SK-N-SH treated with all-trans-retinoic acid at 6 μM for 48 hours (cell line): ENCODE data around the gene PLPP7.

ENCODE experiments used
- ATAC-seq: fragments of 200-7000 bp; cut with Tn5 transposase; 3 replicates; pipeline ENCODE4 v1.9.1; 2020; ENCODE audit warnings: mild to moderate bottlenecking, moderate library complexity
- ARNTL ChIP-seq: fragments of 450-650 bp; formaldehyde crosslinking; IDR thresholded peaks from 2 replicates; pipeline ENCODE4 v1.5.0; 2020; ENCODE audit warnings: low read depth, mild to moderate bottlenecking, moderate library complexity, borderline replicate concordance
- BACH2 ChIP-seq: fragments of 250-450 bp; sonication (Bioruptor Pico); IDR thresholded peaks from 2 replicates; pipeline ENCODE4 v1.9.0; 2021; ENCODE audit warnings: mild to moderate bottlenecking, borderline replicate concordance
- ESRRG ChIP-seq: fragments of 250-450 bp; sonication (Bioruptor Pico); IDR thresholded peaks from 2 replicates; pipeline ENCODE4 v1.6.1; 2021; ENCODE audit warnings: mild to moderate bottlenecking
- GLIS3 ChIP-seq: fragments of 250-450 bp; sonication (Bioruptor Pico); IDR thresholded peaks from 2 replicates; pipeline ENCODE4 v1.5.0; 2020; ENCODE audit warnings: mild to moderate bottlenecking, moderate library complexity
- OSR1 ChIP-seq: fragments of 250-450 bp; sonication (Bioruptor Pico); IDR thresholded peaks from 2 replicates; pipeline ENCODE4 v1.8.0; 2022; ENCODE audit warnings: moderate library complexity, mild to moderate bottlenecking, inconsistent platforms
- PPARA ChIP-seq: fragments of 250-450 bp; sonication (Bioruptor Pico); IDR thresholded peaks from 2 replicates; pipeline ENCODE4 v1.5.0; 2020; ENCODE audit warnings: mild to moderate bottlenecking, borderline replicate concordance
- SNAI2 ChIP-seq: fragments of 250-450 bp; sonication (Bioruptor Pico); IDR thresholded peaks from 2 replicates; pipeline ENCODE4 v1.5.0; 2020; ENCODE audit warnings: mild to moderate bottlenecking, moderate library complexity
- TCF4 ChIP-seq: fragments of 250-450 bp; sonication (Bioruptor Pico); IDR thresholded peaks from 2 replicates; pipeline ENCODE4 v1.8.0; 2021; ENCODE audit warnings: mild to moderate bottlenecking, moderate library complexity, borderline replicate concordance
- TOX ChIP-seq: fragments of 250-450 bp; sonication (Bioruptor Pico); IDR thresholded peaks from 2 replicates; pipeline ENCODE4 v1.8.0; 2021; ENCODE audit warnings: mild to moderate bottlenecking, moderate library complexity, borderline replicate concordance
- ZFP30 ChIP-seq: fragments of 450-650 bp; formaldehyde crosslinking; IDR thresholded peaks from 2 replicates; pipeline ENCODE4 v1.5.0; 2022; ENCODE audit warnings: mild to moderate bottlenecking, moderate library complexity
- ZNF565 ChIP-seq: fragments of 450-650 bp; formaldehyde crosslinking; conservative IDR thresholded peaks from 2 replicates; pipeline ENCODE4 v1.5.0; 2020; ENCODE audit warnings: low read depth, mild to moderate bottlenecking, moderate library complexity
- ZNF70 ChIP-seq: fragments of 450-650 bp; formaldehyde crosslinking; IDR thresholded peaks from 2 replicates; pipeline ENCODE4 v1.5.0; 2020; ENCODE audit warnings: mild to moderate bottlenecking, moderate library complexity
- ZNF8 ChIP-seq: fragments of 450-650 bp; formaldehyde crosslinking; IDR thresholded peaks from 2 replicates; pipeline ENCODE4 v1.5.0; 2020; ENCODE audit warnings: mild to moderate bottlenecking, moderate library complexity
- TF ChIP-seq, protein P1 (sequence below): fragments of 250-450 bp; sonication (Bioruptor Pico); IDR thresholded peaks from 2 replicates; pipeline ENCODE4 v1.5.0; 2020; ENCODE audit warnings: mild to moderate bottlenecking, moderate library complexity
- TF ChIP-seq, protein P2 (sequence below): fragments of 250-450 bp; sonication (Bioruptor Pico); IDR thresholded peaks from 2 replicates; pipeline ENCODE4 v1.5.1; 2021; ENCODE audit warnings: mild to moderate bottlenecking, moderate library complexity
- TF ChIP-seq, protein P3 (sequence below): fragments of 250-450 bp; sonication (Bioruptor Pico); IDR thresholded peaks from 2 replicates; pipeline ENCODE4 v1.5.1; 2020; ENCODE audit warnings: low read depth, mild to moderate bottlenecking, moderate library complexity
- TF ChIP-seq, protein P4 (sequence below): fragments of 250-450 bp; sonication (Bioruptor Pico); IDR thresholded peaks from 2 replicates; pipeline ENCODE4 v1.8.0; 2020; ENCODE audit warnings: mild to moderate bottlenecking, moderate library complexity, borderline replicate concordance

Gene PLPP7

DNA sequence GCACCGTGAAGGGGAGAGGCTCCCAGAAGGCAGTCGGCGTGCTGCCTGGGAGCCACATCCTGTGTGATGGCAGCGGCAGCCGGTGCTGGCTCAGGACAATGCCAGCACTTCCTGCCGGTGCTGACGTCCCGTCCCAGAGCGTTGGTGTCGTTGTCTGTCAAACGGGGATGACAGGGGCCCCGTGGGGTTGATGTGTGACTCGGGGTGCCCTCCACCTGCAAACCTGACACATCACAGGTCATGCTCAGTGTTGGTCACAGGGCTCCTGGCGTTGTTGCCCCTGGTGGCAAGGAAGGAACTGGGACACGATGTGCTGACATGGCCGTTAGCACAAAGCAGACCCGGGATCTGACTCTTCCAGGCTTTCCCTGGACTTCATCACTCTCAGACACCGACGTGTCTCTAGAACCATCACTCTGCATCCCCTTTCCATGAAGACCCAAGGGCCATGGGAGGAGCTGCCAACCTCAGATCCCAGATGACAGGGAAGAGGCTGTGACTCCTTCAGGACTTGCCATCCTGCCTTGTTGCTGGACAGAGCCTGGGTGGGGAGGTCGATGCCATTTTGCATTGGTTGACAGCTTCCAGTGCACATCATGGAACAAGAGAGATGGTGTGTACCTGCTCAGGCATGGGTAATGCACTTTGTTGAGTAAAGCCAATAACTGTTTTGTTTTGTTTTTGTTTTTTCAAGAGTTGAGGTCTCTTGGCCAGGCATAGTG is 21.5 kb downstream of the PLPP7 start (continued):
- TF ChIP-seq, protein P1, sequence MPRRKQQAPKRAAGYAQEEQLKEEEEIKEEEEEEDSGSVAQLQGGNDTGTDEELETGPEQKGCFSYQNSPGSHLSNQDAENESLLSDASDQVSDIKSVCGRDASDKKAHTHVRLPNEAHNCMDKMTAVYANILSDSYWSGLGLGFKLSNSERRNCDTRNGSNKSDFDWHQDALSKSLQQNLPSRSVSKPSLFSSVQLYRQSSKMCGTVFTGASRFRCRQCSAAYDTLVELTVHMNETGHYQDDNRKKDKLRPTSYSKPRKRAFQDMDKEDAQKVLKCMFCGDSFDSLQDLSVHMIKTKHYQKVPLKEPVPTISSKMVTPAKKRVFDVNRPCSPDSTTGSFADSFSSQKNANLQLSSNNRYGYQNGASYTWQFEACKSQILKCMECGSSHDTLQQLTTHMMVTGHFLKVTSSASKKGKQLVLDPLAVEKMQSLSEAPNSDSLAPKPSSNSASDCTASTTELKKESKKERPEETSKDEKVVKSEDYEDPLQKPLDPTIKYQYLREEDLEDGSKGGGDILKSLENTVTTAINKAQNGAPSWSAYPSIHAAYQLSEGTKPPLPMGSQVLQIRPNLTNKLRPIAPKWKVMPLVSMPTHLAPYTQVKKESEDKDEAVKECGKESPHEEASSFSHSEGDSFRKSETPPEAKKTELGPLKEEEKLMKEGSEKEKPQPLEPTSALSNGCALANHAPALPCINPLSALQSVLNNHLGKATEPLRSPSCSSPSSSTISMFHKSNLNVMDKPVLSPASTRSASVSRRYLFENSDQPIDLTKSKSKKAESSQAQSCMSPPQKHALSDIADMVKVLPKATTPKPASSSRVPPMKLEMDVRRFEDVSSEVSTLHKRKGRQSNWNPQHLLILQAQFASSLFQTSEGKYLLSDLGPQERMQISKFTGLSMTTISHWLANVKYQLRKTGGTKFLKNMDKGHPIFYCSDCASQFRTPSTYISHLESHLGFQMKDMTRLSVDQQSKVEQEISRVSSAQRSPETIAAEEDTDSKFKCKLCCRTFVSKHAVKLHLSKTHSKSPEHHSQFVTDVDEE (CRISPR knock-in tag): no peak
- TF ChIP-seq OSR1 (CRISPR knock-in tag) (no peak), BACH2 (CRISPR knock-in tag) (no peak), ARNTL (no peak), ZFP30 (no peak)

DNA sequence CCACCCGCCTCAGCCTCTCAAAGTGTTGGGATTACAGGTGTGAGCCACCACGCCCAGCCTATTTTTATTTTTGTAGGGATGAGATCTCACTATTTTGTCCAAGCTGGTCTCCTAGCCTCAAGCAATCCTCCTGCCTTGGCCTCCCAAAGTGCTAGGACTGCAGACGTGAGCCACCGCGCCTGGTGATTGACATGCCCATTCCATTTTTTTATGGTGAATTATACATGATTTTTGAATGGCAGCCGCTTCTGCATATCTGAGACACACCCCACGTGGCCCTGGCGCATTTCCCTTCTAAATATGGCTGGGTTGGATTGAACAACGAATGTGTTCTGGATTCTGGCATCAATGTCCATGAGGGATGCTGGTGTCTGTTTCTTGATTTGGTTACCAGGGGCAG is 22.7 kb downstream of the PLPP7 start:
- no peak for ATAC-seq
- TF ChIP-seq BACH2 (CRISPR knock-in tag) (no peak), TOX (CRISPR knock-in tag) (no peak), OSR1 (CRISPR knock-in tag) (no peak), ZNF565 (no peak), ESRRG (CRISPR knock-in tag) (no peak), PPARA (no peak), SNAI2 (CRISPR knock-in tag) (no peak), GLIS3 (CRISPR knock-in tag) (no peak)
- TF ChIP-seq, protein P1 (CRISPR knock-in tag): no peak
- TF ChIP-seq, protein P2, sequence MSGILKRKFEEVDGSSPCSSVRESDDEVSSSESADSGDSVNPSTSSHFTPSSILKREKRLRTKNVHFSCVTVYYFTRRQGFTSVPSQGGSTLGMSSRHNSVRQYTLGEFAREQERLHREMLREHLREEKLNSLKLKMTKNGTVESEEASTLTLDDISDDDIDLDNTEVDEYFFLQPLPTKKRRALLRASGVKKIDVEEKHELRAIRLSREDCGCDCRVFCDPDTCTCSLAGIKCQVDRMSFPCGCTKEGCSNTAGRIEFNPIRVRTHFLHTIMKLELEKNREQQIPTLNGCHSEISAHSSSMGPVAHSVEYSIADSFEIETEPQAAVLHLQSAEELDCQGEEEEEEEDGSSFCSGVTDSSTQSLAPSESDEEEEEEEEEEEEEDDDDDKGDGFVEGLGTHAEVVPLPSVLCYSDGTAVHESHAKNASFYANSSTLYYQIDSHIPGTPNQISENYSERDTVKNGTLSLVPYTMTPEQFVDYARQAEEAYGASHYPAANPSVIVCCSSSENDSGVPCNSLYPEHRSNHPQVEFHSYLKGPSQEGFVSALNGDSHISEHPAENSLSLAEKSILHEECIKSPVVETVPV: no peak
- TF ChIP-seq, protein P3, sequence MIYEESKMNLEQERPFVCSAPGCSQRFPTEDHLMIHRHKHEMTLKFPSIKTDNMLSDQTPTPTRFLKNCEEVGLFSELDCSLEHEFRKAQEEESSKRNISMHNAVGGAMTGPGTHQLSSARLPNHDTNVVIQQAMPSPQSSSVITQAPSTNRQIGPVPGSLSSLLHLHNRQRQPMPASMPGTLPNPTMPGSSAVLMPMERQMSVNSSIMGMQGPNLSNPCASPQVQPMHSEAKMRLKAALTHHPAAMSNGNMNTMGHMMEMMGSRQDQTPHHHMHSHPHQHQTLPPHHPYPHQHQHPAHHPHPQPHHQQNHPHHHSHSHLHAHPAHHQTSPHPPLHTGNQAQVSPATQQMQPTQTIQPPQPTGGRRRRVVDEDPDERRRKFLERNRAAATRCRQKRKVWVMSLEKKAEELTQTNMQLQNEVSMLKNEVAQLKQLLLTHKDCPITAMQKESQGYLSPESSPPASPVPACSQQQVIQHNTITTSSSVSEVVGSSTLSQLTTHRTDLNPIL (CRISPR knock-in tag): no peak
- TF ChIP-seq, all 23 proteins: peak for 0

DNA sequence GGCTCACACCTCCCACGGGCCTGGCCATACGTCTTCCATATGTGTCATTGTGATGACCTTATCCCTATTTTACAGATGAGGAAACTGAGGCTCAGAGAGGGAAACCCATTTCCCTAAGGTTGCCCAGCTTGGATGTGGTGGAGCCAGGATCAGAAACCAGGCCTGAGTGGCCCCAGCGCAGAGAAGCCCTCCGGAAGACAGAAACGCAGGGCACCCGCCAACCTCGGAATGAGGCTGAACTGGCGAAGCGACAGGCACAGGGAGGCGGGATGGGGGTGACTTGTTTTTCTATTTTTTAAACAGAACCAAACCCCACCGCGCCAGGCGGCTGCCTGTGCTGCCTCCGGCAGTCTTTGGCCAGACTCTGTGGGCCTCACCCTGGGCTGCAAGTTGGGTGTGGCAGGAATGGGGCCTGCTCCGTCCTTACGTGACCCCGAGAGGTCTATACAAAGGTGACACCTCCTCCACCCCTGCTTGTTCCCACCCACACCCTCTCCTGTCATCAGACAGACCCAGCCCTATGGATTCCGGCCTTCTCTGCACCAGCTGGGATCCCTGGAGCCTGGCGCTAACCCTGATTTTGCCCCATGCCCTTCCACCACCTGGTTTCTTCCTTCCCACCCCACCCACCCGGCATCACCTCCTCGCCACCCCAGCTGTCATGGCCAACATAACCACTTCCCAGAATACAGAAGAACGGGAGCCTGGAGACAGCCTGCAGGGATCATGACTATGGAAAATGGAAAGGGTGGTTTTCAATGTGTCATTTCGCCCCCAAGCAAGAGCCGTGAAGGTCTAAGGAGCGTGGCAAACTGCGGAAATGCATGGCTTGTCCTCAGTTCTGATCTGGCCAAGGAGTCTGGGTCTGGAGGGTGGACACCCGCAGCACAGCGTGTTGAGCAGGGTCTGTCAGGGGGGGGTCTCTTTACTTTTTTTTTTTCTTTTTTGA is 23.6 kb downstream of the PLPP7 start:
- TF ChIP-seq PPARA: no peak
- TF ChIP-seq TOX (CRISPR knock-in tag): no peak
- TF ChIP-seq, protein P2: no peak
- TF ChIP-seq SNAI2 (CRISPR knock-in tag): no peak
- TF ChIP-seq ARNTL: no peak
- TF ChIP-seq, protein P4, sequence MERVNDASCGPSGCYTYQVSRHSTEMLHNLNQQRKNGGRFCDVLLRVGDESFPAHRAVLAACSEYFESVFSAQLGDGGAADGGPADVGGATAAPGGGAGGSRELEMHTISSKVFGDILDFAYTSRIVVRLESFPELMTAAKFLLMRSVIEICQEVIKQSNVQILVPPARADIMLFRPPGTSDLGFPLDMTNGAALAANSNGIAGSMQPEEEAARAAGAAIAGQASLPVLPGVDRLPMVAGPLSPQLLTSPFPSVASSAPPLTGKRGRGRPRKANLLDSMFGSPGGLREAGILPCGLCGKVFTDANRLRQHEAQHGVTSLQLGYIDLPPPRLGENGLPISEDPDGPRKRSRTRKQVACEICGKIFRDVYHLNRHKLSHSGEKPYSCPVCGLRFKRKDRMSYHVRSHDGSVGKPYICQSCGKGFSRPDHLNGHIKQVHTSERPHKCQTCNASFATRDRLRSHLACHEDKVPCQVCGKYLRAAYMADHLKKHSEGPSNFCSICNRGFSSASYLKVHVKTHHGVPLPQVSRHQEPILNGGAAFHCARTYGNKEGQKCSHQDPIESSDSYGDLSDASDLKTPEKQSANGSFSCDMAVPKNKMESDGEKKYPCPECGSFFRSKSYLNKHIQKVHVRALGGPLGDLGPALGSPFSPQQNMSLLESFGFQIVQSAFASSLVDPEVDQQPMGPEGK (CRISPR knock-in tag): no peak
- no peak for TF ChIP-seq TCF4 (CRISPR knock-in tag)
- TF ChIP-seq ZNF8: no peak
- TF ChIP-seq GLIS3 (CRISPR knock-in tag): no peak
- no peak for TF ChIP-seq ZNF70
- no peak for ATAC-seq
